Subcutaneous abdominal adipose tissue (tissue), 5 donors: ENCODE measurements around the gene MYO1A.
"Not testable (repeated sequence)": the region's sequence is repeated elsewhere in the genome, so short reads cannot be mapped to it uniquely, and the experiment has no call there.

Source experiments
- H3K27ac ChIP-seq: one replicate; pipeline ENCODE4 v1.7.0; 2013; ENCODE audit warnings: low read depth, mild to moderate bottlenecking, inconsistent platforms, low read length, moderate library complexity
- H3K27me3 ChIP-seq, 5 donors: one replicate each; pipeline ENCODE4 v1.7.0; 2013; ENCODE audit warnings: low read length in 5 of 5, inconsistent platforms in 1 of 5; ENCODE audit not compliant: control insufficient read depth in 5 of 5, insufficient read depth in 4 of 5
- H3K36me3 ChIP-seq, 5 donors: one replicate each; pipeline ENCODE4 v1.7.0; 2013; ENCODE audit warnings: low read length in 5 of 5; ENCODE audit not compliant: control insufficient read depth in 5 of 5, insufficient read depth in 5 of 5
- H3K4me1 ChIP-seq, 5 donors: one replicate each; pipeline ENCODE4 v1.7.0; 2013; ENCODE audit warnings: low read length in 5 of 5, mild to moderate bottlenecking in 3 of 5, moderate library complexity in 1 of 5; ENCODE audit not compliant: control insufficient read depth in 5 of 5, insufficient read depth in 5 of 5
- H3K4me3 ChIP-seq, 5 donors: one replicate each; pipeline ENCODE4 v1.7.0; 2013; ENCODE audit warnings: low read length in 5 of 5, low read depth in 1 of 5
- H3K9ac ChIP-seq, 5 donors: one replicate each; pipeline ENCODE4 v1.7.0; 2013; ENCODE audit warnings: low read length in 5 of 5, mild to moderate bottlenecking in 4 of 5, moderate library complexity in 3 of 5
- H3K9me3 ChIP-seq, 5 donors: one replicate each; pipeline ENCODE4 v1.7.0; 2013; ENCODE audit warnings: low read length in 5 of 5; ENCODE audit not compliant: control insufficient read depth in 5 of 5
- donor health status: healthy.
- donor health status: healthy.
- donor health status: healthy.
- donor health status: healthy.
- donor health status: healthy.

Gene MYO1A

GRCh38 chr12:57018906-57019305 is 31.0 kb downstream of the MYO1A start:
- peaks cover 6 to 21% (median 16%) of the 10 kb centered on the region in 5 donors for H3K27me3 ChIP-seq
- H3K4me3 ChIP-seq = no peak overlapping the region
- H3K27ac ChIP-seq = no peak overlapping the region
- peaks cover 2 to 9% (median 5%) of the 10 kb centered on the region in 5 donors for H3K4me1 ChIP-seq
- H3K36me3 ChIP-seq = no peaks in the 10 kb centered on the region
- no peak overlapping the region for H3K9ac ChIP-seq
- no peaks in the 10 kb centered on the region for H3K9me3 ChIP-seq

- H3K4me1 ChIP-seq, H3K27ac ChIP-seq, H3K4me3 ChIP-seq, H3K9ac ChIP-seq, H3K9me3 ChIP-seq, H3K36me3 ChIP-seq: not testable (repeated sequence)
- H3K27me3 ChIP-seq = peaks cover 7 to 26% (median 19%) of the 10 kb centered on the region in 5 donors
Measured at GRCh38 chr12:57018353-57018752, 31.6 kb downstream of the MYO1A start.

GRCh38 chr12:57016348-57016747 is 33.6 kb downstream of the MYO1A start, which contains the start of gene TAC3:
Gene TAC3, minus strand, starts transcription at chr12:57016529. Its CDS starts 732 bp downstream, at chr12:57015797.
- H3K4me1 ChIP-seq = peaks cover 2 to 9% (median 5%) of the 10 kb centered on the region in 5 donors
- H3K9me3 ChIP-seq = no peaks in the 10 kb centered on the region
- no peak within 1 kb of the TSS for H3K9ac ChIP-seq
- no peak within 1 kb of the TSS for H3K4me3 ChIP-seq
- peaks cover 13 to 31% (median 21%) of the 10 kb centered on the region in 5 donors for H3K27me3 ChIP-seq
- no peaks in the 10 kb centered on the region for H3K36me3 ChIP-seq
- no peak within 1 kb of the TSS for H3K27ac ChIP-seq

- Histone ChIP-seq H3K36me3 (no peaks in the 10 kb centered on the region), H3K9ac (no peak overlapping the region), H3K9me3 (no peaks in the 10 kb centered on the region), H3K4me3 (no peak overlapping the region), H3K27me3 (peaks cover 13 to 31% (median 21%) of the 10 kb centered on the region in 5 donors), H3K27ac (no peak overlapping the region), H3K4me1 (peaks cover 0 to 2% (median 0%) of the 10 kb centered on the region in 5 donors)
Measured at GRCh38 chr12:57012600-57013465, 37.1 kb downstream of the MYO1A start.

GRCh38 chr12:57011438-57012424 is 38.2 kb downstream of the MYO1A start:
- H3K9ac ChIP-seq = no peak overlapping the region
- peaks cover 13 to 31% (median 21%) of the 10 kb centered on the region in 5 donors for H3K27me3 ChIP-seq
- no peak overlapping the region for H3K27ac ChIP-seq
- no peaks in the 10 kb centered on the region for H3K36me3 ChIP-seq
- no peaks in the 10 kb centered on the region for H3K9me3 ChIP-seq
- no peak overlapping the region for H3K4me3 ChIP-seq
- H3K4me1 ChIP-seq = peaks cover 2 to 6% (median 3%) of the 10 kb centered on the region in 5 donors

GRCh38 chr12:57010627-57011247 is 39.2 kb downstream of the MYO1A start:
- no peak overlapping the region for H3K27ac ChIP-seq
- H3K27me3 ChIP-seq = peaks cover 11 to 26% (median 15%) of the 10 kb centered on the region in 5 donors
- H3K9me3 ChIP-seq = no peaks in the 10 kb centered on the region
- no peaks in the 10 kb centered on the region for H3K36me3 ChIP-seq
- H3K4me1 ChIP-seq = peaks cover 3 to 11% (median 9%) of the 10 kb centered on the region in 5 donors
- H3K4me3 ChIP-seq = no peak overlapping the region
- no peak overlapping the region for H3K9ac ChIP-seq

GRCh38 chr12:57009949-57010626 is 39.8 kb downstream of the MYO1A start:
- no peak overlapping the region for H3K27ac ChIP-seq
- peaks cover 8 to 19% (median 12%) of the 10 kb centered on the region in 5 donors for H3K27me3 ChIP-seq
- no peaks in the 10 kb centered on the region for H3K9me3 ChIP-seq
- no peak overlapping the region for H3K4me3 ChIP-seq
- H3K9ac ChIP-seq = no peak overlapping the region
- no peaks in the 10 kb centered on the region for H3K36me3 ChIP-seq
- peaks cover 4 to 17% (median 16%) of the 10 kb centered on the region in 5 donors for H3K4me1 ChIP-seq

GRCh38 chr12:57008178-57008577 is 41.8 kb downstream of the MYO1A start:
- Histone ChIP-seq H3K36me3 (peaks cover 0 to 16% (median 16%) of the 10 kb centered on the region in 5 donors), H3K27ac (no peak overlapping the region), H3K4me3 (no peak overlapping the region), H3K9me3 (no peaks in the 10 kb centered on the region), H3K4me1 (peaks cover 4 to 24% (median 22%) of the 10 kb centered on the region in 5 donors), H3K27me3 (peaks cover 0 to 6% (median 4%) of the 10 kb centered on the region in 5 donors), H3K9ac (peak overlapping the region in 1 of 5 donors; percentile 27)
